ENCODE results near the gene CYP27B1. TPM values are rescaled to one million over a fixed set of nuclear protein-coding genes. Genes with fewer than 3 reads are reported as not detected.

CYP27B1 gene
- total RNA-seq, 2 experiments from 2014 or later, result 6.9 to 7.1 TPM

- ChIA-PET POLR2A (interaction anchor here (1.3 kb wide), 1 partner anchor 51 kb away, joined by 3 read pairs; no protein-coding TSS in a partner anchor), CTCF (ENCODE audit: unreplicated experiment) (no interaction called here)
- no peaks in the 10 kb centered on the region for H3K9me3 ChIP-seq (ENCODE audit: low read length)
- no peak overlapping the region for H2AFZ ChIP-seq (ENCODE audit: low read length)
- no TSS peak for BruUV-seq (replicated peaks)
- no peaks in the 10 kb centered on the region for H3K9me2 ChIP-seq (ENCODE audit: insufficient read depth, low read length)
- no peaks in the 10 kb centered on the region for H4K20me1 ChIP-seq (ENCODE audit: insufficient read depth, low read length)
- intact Hi-C loops (cut with micrococcal nuclease; ENCODE audit: unreplicated experiment), result no loop called here
- no peak overlapping the region for H3K27ac ChIP-seq (ENCODE audit: low read depth, low read length, poor library complexity, severe bottlenecking)
- H3K4me2 ChIP-seq (ENCODE audit: low read length), result no peak overlapping the region
- no peak overlapping the region for H3K4me3 ChIP-seq (ENCODE audit: low read depth, low read length, poor library complexity, severe bottlenecking)
- peaks cover 58% of the 10 kb centered on the region for H3K36me3 ChIP-seq (ENCODE audit: insufficient read depth, low read length)
- DNase-seq (ENCODE audit: low spot score), result no peak
- TF ChIP-seq EZH2phosphoT487 (IDR thresholded peaks at IDR 0.05; ENCODE audit: borderline replicate concordance, low read depth, low read length) (no peak), CTCF (conservative IDR thresholded peaks at IDR 0.05; ENCODE audit: low read length) (no peak)
- no peaks in the 10 kb centered on the region for H3K79me2 ChIP-seq (ENCODE audit: insufficient read depth, low read depth, low read length)
- H3K4me1 ChIP-seq (ENCODE audit: insufficient read depth, low read length, poor library complexity, severe bottlenecking), result peaks cover 8% of the 10 kb centered on the region
These were observed 39.0 kb downstream of the CYP27B1 start for GRCh38 chr12:57727758-57728395.

GRCh38 chr12:57726884-57727757 is 39.8 kb downstream of the CYP27B1 start:
- H3K4me3 ChIP-seq (ENCODE audit: low read depth, low read length, poor library complexity, severe bottlenecking), result no peak overlapping the region
- H4K20me1 ChIP-seq (ENCODE audit: insufficient read depth, low read length), result no peaks in the 10 kb centered on the region
- peaks cover 8% of the 10 kb centered on the region for H3K4me1 ChIP-seq (ENCODE audit: insufficient read depth, low read length, poor library complexity, severe bottlenecking)
- H2AFZ ChIP-seq (ENCODE audit: low read length), result no peak overlapping the region
- POLR2A ChIA-PET, result interaction anchor here (1.3 kb wide), 1 partner anchor 52 kb away, joined by 3 read pairs; no protein-coding TSS in a partner anchor
- TF ChIP-seq CTCF (conservative IDR thresholded peaks at IDR 0.05; ENCODE audit: low read length) (no peak), EZH2phosphoT487 (IDR thresholded peaks at IDR 0.05; ENCODE audit: borderline replicate concordance, low read depth, low read length) (no peak)
- H3K79me2 ChIP-seq (ENCODE audit: insufficient read depth, low read depth, low read length), result no peaks in the 10 kb centered on the region
- intact Hi-C loops (cut with micrococcal nuclease; ENCODE audit: unreplicated experiment), result no loop called here
- CTCF ChIA-PET (ENCODE audit: unreplicated experiment), result no interaction called here
- H3K9me3 ChIP-seq (ENCODE audit: low read length), result no peaks in the 10 kb centered on the region
- no peak overlapping the region for H3K27ac ChIP-seq (ENCODE audit: low read depth, low read length, poor library complexity, severe bottlenecking)
- H3K36me3 ChIP-seq (ENCODE audit: insufficient read depth, low read length), result peaks cover 51% of the 10 kb centered on the region
- DNase-seq (ENCODE audit: low spot score), result no peak
- BruUV-seq (replicated peaks), result no TSS peak
- H3K4me2 ChIP-seq (ENCODE audit: low read length), result no peak overlapping the region
- no peaks in the 10 kb centered on the region for H3K9me2 ChIP-seq (ENCODE audit: insufficient read depth, low read length)
